Left lung (tissue), 10 donors: ENCODE results near the gene MED6. TPM values are rescaled to one million over a fixed set of nuclear protein-coding genes. Genes with fewer than 3 reads are reported as not detected.

ENCODE experiments used
- ATAC-seq: fragments of 200-7000 bp; cut with Tn5 transposase; one replicate; pipeline ENCODE4 v1.9.1; 2020; ENCODE audit warnings: moderate library complexity
- DNase-seq, 4 donors: peaks; one replicate each; pipeline ENCODE4 v3.0.0-alpha.2; 2013 to 2020
- H3K27ac ChIP-seq, 2 donors: fragments of 200-600 bp; sonication (generic) in 1 of 2; one replicate each; pipeline versions ENCODE4 v1.5.0 to v1.8.0; 2020 to 2021
- H3K27me3 ChIP-seq, 2 donors: fragments of 200-600 bp; sonication (generic) in 1 of 2; one replicate each; pipeline versions ENCODE4 v1.5.0 to v1.8.0; 2020 to 2021
- H3K36me3 ChIP-seq, 2 donors: fragments of 200-600 bp; sonication (generic) in 1 of 2; one replicate each; pipeline versions ENCODE4 v1.5.0 to v1.8.0; 2020 to 2021
- H3K4me1 ChIP-seq, 2 donors: fragments of 200-600 bp; one replicate each; pipeline ENCODE4 v1.8.0; 2021
- H3K4me3 ChIP-seq, 2 donors: fragments of 200-600 bp; sonication (generic) in 1 of 2; one replicate each; pipeline versions ENCODE4 v1.5.0 to v1.8.0; 2020 to 2021; ENCODE audit warnings: mild to moderate bottlenecking in 1 of 2
- H3K9me3 ChIP-seq, 2 donors: fragments of 200-600 bp; sonication (generic) in 1 of 2; one replicate each; pipeline versions ENCODE4 v1.5.0 to v1.8.0; 2020 to 2021
- CTCF ChIP-seq, 2 donors: fragments of 200-600 bp; sonication (generic) in 1 of 2; IDR thresholded peaks; one replicate each; pipeline versions ENCODE4 v1.5.0 to v1.8.0; 2021; ENCODE audit warnings: antibody characterized with exemption in 2 of 2
- intact Hi-C, 2 donors: fragments of 100-400 bp; cut with DNase I; formaldehyde crosslinking; loops; one replicate each; pipeline versions ENCODE4 v1.11.2 to v1.14.2; 2022
- polyA plus RNA-seq, 6 donors: library from polyadenylated mRNA; unstranded; fragments of 120-200 nt; gene quantifications; one replicate each; pipeline ENCODE4 v1.2.1, GENCODE V29; 2013; ENCODE audit not compliant: insufficient read length in 6 of 6
- total RNA-seq, 2 donors: library from RNA; stranded (reverse); fragmentation: NEBNext Ultra II Directional; extraction: Animal tissue kit (Norgen Biotek cat#: 25700); gene quantifications; one replicate each; pipeline ENCODE4 v1.2.1, GENCODE V29; 2021
- donor health status: DM: no; HTN: yes; CAD: no.
- donor health status: DM: no; HTN: no; CAD: no.

Gene MED6
- total and polyA plus RNA-seq, 8 donors: 23.2 to 50.9 (median 41.6) TPM

- Histone ChIP-seq H3K36me3 (no peaks in the 10 kb centered on the region), H3K27me3 (no peaks in the 10 kb centered on the region), H3K27ac (no peak overlapping the region), H3K4me3 (no peak overlapping the region), H3K9me3 (peaks cover 0 to 14% of the 10 kb centered on the region in 2 donors), H3K4me1 (no peaks in the 10 kb centered on the region)
- intact Hi-C loops: no loop called here
- ATAC-seq: no peak
- TF ChIP-seq CTCF (IDR thresholded peaks at IDR 0.05): no peak
- DNase-seq: no peak
Measured at GRCh38 chr14:70538087-70538486, 62.4 kb downstream of the MED6 start.

GRCh38 chr14:70536830-70537229 lies 63.6 kb downstream of the MED6 start:
- H3K4me1 ChIP-seq: no peaks in the 10 kb centered on the region
- H3K9me3 ChIP-seq: peaks cover 0 to 23% of the 10 kb centered on the region in 2 donors
- no peak overlapping the region for H3K4me3 ChIP-seq
- ATAC-seq: no peak
- no peak overlapping the region for H3K27ac ChIP-seq
- intact Hi-C loops: no loop called here
- no peaks in the 10 kb centered on the region for H3K36me3 ChIP-seq
- no peak for TF ChIP-seq CTCF (IDR thresholded peaks at IDR 0.05)
- DNase-seq: no peak
- H3K27me3 ChIP-seq: no peaks in the 10 kb centered on the region

GRCh38 chr14:70534904-70535303 lies 65.6 kb downstream of the MED6 start, which contains the start of gene ADAM20:
TSS of gene ADAM20 (minus strand) at chr14:70535004. CDS start at chr14:70524757, 10,247 bp downstream.
- H3K27ac ChIP-seq: no peak within 1 kb of the TSS
- TF ChIP-seq CTCF (IDR thresholded peaks at IDR 0.05): no peak
- H3K4me3 ChIP-seq: no peak within 1 kb of the TSS
- peaks cover 0 to 24% of the 10 kb centered on the region in 2 donors for H3K9me3 ChIP-seq
- H3K27me3 ChIP-seq: no peaks in the 10 kb centered on the region
- H3K4me1 ChIP-seq: no peaks in the 10 kb centered on the region
- H3K36me3 ChIP-seq: no peaks in the 10 kb centered on the region
- no peak for ATAC-seq
- DNase-seq: no peak
- intact Hi-C loops: no loop called here

Other genes with a start within 250 kb of the MED6 start
- gene COX16, start 241.0 kb downstream of the MED6 start, total RNA-seq: 10 to 100 TPM; 27.6 to 35.8 TPM
- gene COX16, start 241.0 kb downstream of the MED6 start, polyA plus RNA-seq: 10 to 100 TPM; 58.5 to 70.4 (median 62.0) TPM
- gene SYNJ2BP, start 183.6 kb downstream of the MED6 start, total RNA-seq: 10 to 100 TPM; 30.3 to 33.3 TPM
- gene SYNJ2BP, start 183.6 kb downstream of the MED6 start, polyA plus RNA-seq: 10 to 100 TPM; 32.5 to 38.9 (median 37.5) TPM
- gene ADAM21, start 148.5 kb downstream of the MED6 start, total RNA-seq: under 1 TPM; 0.29 to 0.41 TPM
- gene ADAM21, start 148.5 kb downstream of the MED6 start, polyA plus RNA-seq: under 1 TPM; 0.46 to 0.90 (median 0.72) TPM
- gene ADAM20, start 65.7 kb downstream of the MED6 start, total RNA-seq: under 1 TPM; 0.38 to 0.92 TPM
- gene ADAM20, start 65.7 kb downstream of the MED6 start, polyA plus RNA-seq: under 1 TPM; 0.16 to 0.36 (median 0.25) TPM
- gene TTC9, start 41.3 kb upstream of the MED6 start, total RNA-seq: 1 to 10 TPM; 4.8 to 9.2 TPM
- gene TTC9, start 41.3 kb upstream of the MED6 start, polyA plus RNA-seq: 10 to 100 TPM in 1 of 6 donors, 1 to 10 TPM in 5; 8.9 to 10.4 (median 9.7) TPM
- 10 to 100 TPM; 10.7 to 13.1 TPM for gene MAP3K9, start 208.9 kb upstream of the MED6 start, total RNA-seq
- gene MAP3K9, start 208.9 kb upstream of the MED6 start, polyA plus RNA-seq: 1 to 10 TPM; 5.1 to 7.1 (median 5.6) TPM